T-helper 2 cell treated with Interferon-gamma antibody and Interleukin-4, amounts not matched to agents 5 μg/mL and 100 μg/mL, for 36 hours (primary cell): ENCODE results near the gene ZIC4.

ENCODE experiments used
- DNase-seq: peaks from one replicate; pipeline ENCODE4 v3.0.0; 2021; ENCODE audit warnings: low spot score
- H3K27ac Mint-ChIP-seq: one replicate; pipeline ENCODE4 v1.8.0; 2021; ENCODE audit warnings: mild to moderate bottlenecking, mixed read lengths
- H3K27me3 Mint-ChIP-seq: one replicate; pipeline ENCODE4 v1.8.0; 2021; ENCODE audit warnings: low read depth, mixed read lengths
- H3K36me3 Mint-ChIP-seq: one replicate; pipeline ENCODE4 v1.8.0; 2021; ENCODE audit warnings: low read depth, mixed read lengths
- H3K4me1 Mint-ChIP-seq: one replicate; pipeline ENCODE4 v1.8.0; 2021; ENCODE audit warnings: low read depth, mixed read lengths
- H3K4me3 Mint-ChIP-seq: one replicate; pipeline ENCODE4 v1.8.0; 2022; ENCODE audit warnings: mild to moderate bottlenecking, moderate library complexity, mixed read lengths
- H3K9me3 Mint-ChIP-seq: one replicate; pipeline ENCODE4 v1.8.0; 2021; ENCODE audit warnings: mixed read lengths

The ZIC4 gene

DNA sequence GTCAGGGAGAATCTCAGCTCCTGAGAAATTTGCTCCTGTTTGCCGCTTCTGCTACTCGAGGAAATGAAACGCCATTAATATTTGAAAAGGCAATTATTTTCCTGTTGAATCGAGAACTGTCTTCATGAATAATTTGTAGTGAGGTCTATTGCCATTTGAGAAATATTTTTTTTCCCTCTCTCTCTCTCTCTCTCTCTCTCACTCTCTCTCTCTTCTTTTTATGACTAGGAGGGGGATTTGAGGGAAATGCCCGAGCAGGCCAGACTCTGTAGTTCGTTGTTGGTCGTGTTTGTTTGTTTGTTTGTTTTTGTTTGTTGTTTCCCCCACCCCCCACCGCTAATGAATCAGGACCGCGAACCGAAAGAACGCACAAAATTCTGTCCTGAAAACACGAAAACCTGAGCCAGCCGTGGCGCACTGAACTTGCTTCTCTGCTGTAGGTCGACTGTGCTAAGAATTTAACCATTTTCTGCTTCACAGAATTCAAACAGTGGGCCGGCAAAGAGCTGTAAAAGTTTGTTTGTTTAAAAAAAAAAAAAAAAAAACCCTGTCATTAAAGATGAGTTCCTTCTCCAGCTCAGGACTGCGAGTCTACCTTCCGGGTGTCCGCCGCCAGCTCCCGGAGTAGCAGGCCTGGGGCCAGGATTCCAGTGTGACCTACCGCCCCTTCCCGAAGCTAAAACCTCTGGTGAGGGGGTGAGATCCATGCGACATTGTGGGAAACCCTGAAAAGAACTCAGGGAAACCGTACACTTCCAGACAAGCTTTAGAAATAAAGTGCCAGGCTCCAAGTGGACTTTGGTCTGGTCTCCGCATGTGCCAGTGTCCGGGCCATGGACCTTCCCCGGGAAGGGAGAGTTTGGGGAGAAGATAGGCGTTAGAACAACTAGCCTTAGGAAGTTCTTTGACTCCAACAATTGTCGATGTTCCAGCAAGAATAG lies 12.1 kb downstream of the ZIC4 start:
- Mint-ChIP-seq H3K4me3 (no peak overlapping the region), H3K4me1 (no peaks in the 10 kb centered on the region), H3K27me3 (peaks cover 73% of the 10 kb centered on the region), H3K36me3 (no peaks in the 10 kb centered on the region), H3K27ac (peak overlapping the region; percentile 68), H3K9me3 (no peaks in the 10 kb centered on the region)
- no peak for DNase-seq

- Mint-ChIP-seq H3K9me3 (no peaks in the 10 kb centered on the region), H3K27ac (no peak overlapping the region), H3K36me3 (no peaks in the 10 kb centered on the region), H3K4me3 (no peak overlapping the region), H3K4me1 (no peaks in the 10 kb centered on the region), H3K27me3 (peaks cover 75% of the 10 kb centered on the region)
- no peak for DNase-seq
These were observed 12.9 kb downstream of the ZIC4 start for GRCh38 chr3:147393261-147393942.

DNA sequence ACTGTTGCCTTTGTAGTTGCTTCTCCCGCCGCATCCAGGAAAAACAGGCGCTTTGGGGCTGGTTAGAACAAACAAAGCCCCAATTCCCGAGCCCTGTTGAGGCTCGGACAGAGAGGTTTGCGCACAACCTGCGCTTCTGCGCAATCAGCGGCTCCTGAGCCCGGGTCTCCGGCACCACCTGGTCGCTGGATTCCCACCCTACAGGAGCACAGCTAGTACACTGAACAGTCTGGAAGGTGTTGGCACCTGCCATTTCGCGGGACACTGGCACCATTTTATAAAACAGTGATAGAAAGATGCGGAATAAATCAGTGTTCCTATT lies 13.8 kb downstream of the ZIC4 start:
- H3K36me3 Mint-ChIP-seq, result no peaks in the 10 kb centered on the region
- H3K27ac Mint-ChIP-seq, result peak overlapping the region; percentile 31

GRCh38 chr3:147391781-147392624 lies 14.3 kb downstream of the ZIC4 start:
- H3K4me1 Mint-ChIP-seq, result peaks cover 2% of the 10 kb centered on the region
- no peak for DNase-seq
- no peaks in the 10 kb centered on the region for H3K36me3 Mint-ChIP-seq
- no peak overlapping the region for H3K4me3 Mint-ChIP-seq
- H3K9me3 Mint-ChIP-seq, result no peaks in the 10 kb centered on the region
- no peak overlapping the region for H3K27ac Mint-ChIP-seq
- peaks cover 75% of the 10 kb centered on the region for H3K27me3 Mint-ChIP-seq

More for the DNA sequence above, 13.8 kb downstream of the ZIC4 start:
- no peak for DNase-seq
- Mint-ChIP-seq H3K9me3 (no peaks in the 10 kb centered on the region), H3K4me1 (peaks cover 2% of the 10 kb centered on the region), H3K27me3 (peaks cover 75% of the 10 kb centered on the region), H3K4me3 (no peak overlapping the region)

GRCh38 chr3:147390589-147391569 lies 15.5 kb downstream of the ZIC4 start:
- H3K9me3 Mint-ChIP-seq, result no peaks in the 10 kb centered on the region
- no peaks in the 10 kb centered on the region for H3K36me3 Mint-ChIP-seq
- no peak for DNase-seq
- peaks cover 2% of the 10 kb centered on the region for H3K4me1 Mint-ChIP-seq
- no peak overlapping the region for H3K27ac Mint-ChIP-seq
- no peak overlapping the region for H3K4me3 Mint-ChIP-seq
- H3K27me3 Mint-ChIP-seq, result peaks cover 83% of the 10 kb centered on the region

GRCh38 chr3:147389717-147390116 lies 16.6 kb downstream of the ZIC4 start:
- H3K4me3 Mint-ChIP-seq, result no peak overlapping the region
- peaks cover 81% of the 10 kb centered on the region for H3K27me3 Mint-ChIP-seq
- peaks cover 2% of the 10 kb centered on the region for H3K4me1 Mint-ChIP-seq
- H3K36me3 Mint-ChIP-seq, result no peaks in the 10 kb centered on the region
- no peak for DNase-seq
- H3K27ac Mint-ChIP-seq, result peak overlapping the region; percentile 52
- H3K9me3 Mint-ChIP-seq, result no peaks in the 10 kb centered on the region

- Mint-ChIP-seq H3K27me3 (peaks cover 80% of the 10 kb centered on the region), H3K9me3 (no peaks in the 10 kb centered on the region)
These were observed 17.4 kb downstream of the ZIC4 start for GRCh38 chr3:147388700-147389580.

DNA sequence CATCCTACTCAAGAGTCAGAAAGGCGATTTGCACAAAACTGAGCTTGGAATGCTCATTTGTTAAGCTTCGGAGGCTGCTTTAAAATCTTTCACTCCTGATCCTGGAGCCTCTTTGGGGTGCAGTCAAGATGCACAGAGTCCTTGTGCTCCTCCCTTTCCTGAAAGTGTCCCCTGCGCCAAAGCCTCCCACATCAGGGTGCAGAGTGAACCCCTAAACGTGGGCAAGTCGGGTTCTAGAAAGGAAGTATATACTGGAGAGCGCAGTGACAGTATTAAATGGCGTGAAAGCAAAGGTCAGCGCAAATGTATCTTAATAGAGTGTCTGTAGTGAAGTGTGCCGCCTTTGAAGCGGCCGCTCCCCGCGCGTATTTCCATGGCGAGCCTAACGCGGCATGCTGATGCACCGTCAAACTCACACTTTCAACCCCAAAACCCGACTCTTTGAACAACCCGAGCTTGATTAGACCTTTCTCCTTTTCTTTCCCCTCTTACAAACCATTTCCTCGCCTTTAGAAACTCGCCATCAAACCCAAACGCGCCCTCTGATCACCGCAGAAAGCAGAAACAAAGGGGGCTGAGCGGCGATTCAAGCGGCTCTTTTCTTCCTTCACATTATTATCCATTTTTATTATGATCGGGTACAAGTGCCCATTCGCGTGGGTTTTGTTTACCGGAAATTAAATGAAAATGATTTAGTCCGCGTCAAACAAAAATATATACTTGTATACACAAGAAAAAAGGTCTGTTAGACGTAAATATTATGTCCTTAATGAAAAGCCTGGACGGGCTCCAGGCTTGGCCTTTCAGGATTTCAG lies 18.3 kb downstream of the ZIC4 start:
- H3K4me1 Mint-ChIP-seq, result peaks cover 2% of the 10 kb centered on the region
- no peak for DNase-seq
- H3K36me3 Mint-ChIP-seq, result no peaks in the 10 kb centered on the region
- no peaks in the 10 kb centered on the region for H3K9me3 Mint-ChIP-seq
- no peak overlapping the region for H3K4me3 Mint-ChIP-seq
- peaks cover 86% of the 10 kb centered on the region for H3K27me3 Mint-ChIP-seq
- peak overlapping the region; percentile 52 for H3K27ac Mint-ChIP-seq

More at GRCh38 chr3:147388700-147389580, 17.4 kb downstream of the ZIC4 start:
- Mint-ChIP-seq H3K4me3 (no peak overlapping the region), H3K36me3 (no peaks in the 10 kb centered on the region), H3K4me1 (peaks cover 2% of the 10 kb centered on the region), H3K27ac (no peak overlapping the region)
- DNase-seq, result no peak

- Mint-ChIP-seq H3K27ac (no peak overlapping the region), H3K4me3 (no peak overlapping the region), H3K4me1 (peaks cover 2% of the 10 kb centered on the region), H3K36me3 (no peaks in the 10 kb centered on the region), H3K27me3 (peaks cover 86% of the 10 kb centered on the region), H3K9me3 (no peaks in the 10 kb centered on the region)
- no peak for DNase-seq
These were observed 19.0 kb downstream of the ZIC4 start for GRCh38 chr3:147387291-147387884.

DNA sequence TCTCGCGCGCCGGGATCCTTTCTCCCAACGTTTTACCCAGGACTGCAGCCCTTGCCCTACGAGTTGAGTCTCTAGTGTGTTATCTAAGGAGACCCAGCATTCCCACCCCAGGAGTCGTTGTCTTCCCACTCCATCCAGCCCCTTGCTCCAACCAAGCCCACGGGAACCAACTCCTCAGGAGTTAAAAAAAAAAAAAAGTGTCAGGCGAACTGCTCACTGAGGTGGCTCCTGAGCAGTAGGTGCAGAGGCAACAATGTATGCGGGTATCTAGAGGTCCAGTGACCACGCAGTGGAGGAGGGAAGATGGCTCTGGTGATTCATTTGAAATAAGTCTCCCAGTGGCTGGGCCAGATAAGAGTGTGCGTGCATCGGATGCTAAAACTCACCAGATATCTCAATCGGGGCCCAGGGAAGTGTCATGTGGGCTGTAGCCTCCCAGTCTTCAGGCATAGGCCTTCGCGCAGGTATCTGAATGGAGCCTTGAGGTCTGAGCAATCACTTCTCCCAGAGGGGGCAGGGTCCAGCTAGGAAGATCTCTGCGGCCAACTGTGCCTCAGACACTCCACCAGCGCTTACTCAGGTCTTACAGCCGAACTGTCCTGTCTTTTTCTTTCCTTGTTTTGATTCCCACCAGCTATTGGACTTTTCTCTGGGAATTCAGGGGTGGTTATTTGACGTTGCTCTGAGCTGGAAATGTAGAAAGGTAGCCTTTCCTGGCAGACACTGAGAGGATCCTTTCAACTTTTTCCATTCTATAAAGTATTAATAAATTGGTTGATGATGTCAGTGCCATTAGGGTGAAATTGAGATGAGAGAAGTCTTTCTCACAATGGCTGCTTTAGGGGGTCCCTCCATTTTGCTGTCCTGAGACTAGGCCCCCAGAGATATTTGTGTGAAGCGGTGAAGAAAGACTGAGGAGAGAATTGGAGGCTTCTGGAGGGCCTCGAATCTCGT lies 21.0 kb downstream of the ZIC4 start:
- H3K4me3 Mint-ChIP-seq, result no peak overlapping the region
- H3K27ac Mint-ChIP-seq, result no peak overlapping the region
- no peaks in the 10 kb centered on the region for H3K9me3 Mint-ChIP-seq
- DNase-seq, result no peak
- no peaks in the 10 kb centered on the region for H3K36me3 Mint-ChIP-seq
- H3K27me3 Mint-ChIP-seq, result peaks cover 88% of the 10 kb centered on the region
- peaks cover 2% of the 10 kb centered on the region for H3K4me1 Mint-ChIP-seq
